ENCODE data around the gene ARHGAP27. TPM values are rescaled to one million over a fixed set of nuclear protein-coding genes. Genes with fewer than 3 reads are reported as not detected.

ARHGAP27 gene
- total RNA-seq, 1 donor from 2014 or later, result 1.0 TPM

DNA sequence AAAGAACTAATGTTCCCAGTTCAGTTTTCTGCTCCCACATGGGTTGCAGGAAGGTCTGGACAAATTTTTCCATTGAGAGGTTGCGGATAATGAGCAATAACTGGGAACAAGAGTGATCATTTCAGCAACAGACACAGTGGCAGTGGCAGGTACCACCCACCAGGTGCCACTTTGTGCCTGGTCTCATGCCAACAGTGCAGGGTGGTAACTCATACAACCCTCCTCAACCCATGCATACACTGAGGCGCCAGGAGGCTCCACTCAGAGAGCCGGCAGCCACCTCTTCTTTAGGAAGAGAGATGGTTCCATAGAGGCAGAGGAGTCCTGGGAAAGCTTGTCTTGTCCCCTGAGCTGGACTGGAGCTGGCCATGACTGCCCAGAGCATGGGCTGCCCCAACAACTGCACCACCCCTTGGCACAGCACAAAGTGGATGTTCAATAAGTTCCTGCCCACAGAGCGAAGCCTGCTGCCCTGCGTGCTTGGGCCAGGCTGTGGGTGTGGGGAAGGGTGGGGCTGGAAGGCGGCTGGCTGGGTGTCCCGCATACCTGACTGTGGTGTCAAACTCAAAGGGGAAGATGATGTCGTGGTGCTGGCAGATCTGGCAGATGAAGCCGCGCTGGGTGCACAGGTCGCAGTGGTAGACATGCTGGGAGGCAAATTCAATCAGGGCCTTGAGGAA is 6.4 kb upstream of the ARHGAP27 start:
- Histone ChIP-seq H3K4me2 (no peak overlapping the region), H3F3A (ENCODE audit: low read depth) (no peaks in the 10 kb centered on the region), H2AFZ (replicated peaks) (no peak overlapping the region), H3K4me3 (no peak overlapping the region), H4K20me1 (ENCODE audit: low read depth) (peaks cover 6% of the 10 kb centered on the region), H3K36me3 (no peaks in the 10 kb centered on the region), H3K79me2 (ENCODE audit: low read depth) (no peaks in the 10 kb centered on the region), H3K27me3 (peaks cover 6% of the 10 kb centered on the region), H3K27ac (no peak overlapping the region), H3K4me1 (peaks cover 6% of the 10 kb centered on the region), H3K9ac (no peak overlapping the region), H3K9me3 (ENCODE audit: low read depth) (no peaks in the 10 kb centered on the region)
- H3K27ac Mint-ChIP-seq, result no peak overlapping the region
- no peaks in the 10 kb centered on the region for H3K9me3 Mint-ChIP-seq
- DNase-seq (ENCODE audit: low spot score), result no peak
- peaks cover 8% of the 10 kb centered on the region for H3K27me3 Mint-ChIP-seq (ENCODE audit: insufficient read depth, low read depth)
- no peak overlapping the region for H3K4me3 Mint-ChIP-seq
- TF ChIP-seq, protein P1, sequence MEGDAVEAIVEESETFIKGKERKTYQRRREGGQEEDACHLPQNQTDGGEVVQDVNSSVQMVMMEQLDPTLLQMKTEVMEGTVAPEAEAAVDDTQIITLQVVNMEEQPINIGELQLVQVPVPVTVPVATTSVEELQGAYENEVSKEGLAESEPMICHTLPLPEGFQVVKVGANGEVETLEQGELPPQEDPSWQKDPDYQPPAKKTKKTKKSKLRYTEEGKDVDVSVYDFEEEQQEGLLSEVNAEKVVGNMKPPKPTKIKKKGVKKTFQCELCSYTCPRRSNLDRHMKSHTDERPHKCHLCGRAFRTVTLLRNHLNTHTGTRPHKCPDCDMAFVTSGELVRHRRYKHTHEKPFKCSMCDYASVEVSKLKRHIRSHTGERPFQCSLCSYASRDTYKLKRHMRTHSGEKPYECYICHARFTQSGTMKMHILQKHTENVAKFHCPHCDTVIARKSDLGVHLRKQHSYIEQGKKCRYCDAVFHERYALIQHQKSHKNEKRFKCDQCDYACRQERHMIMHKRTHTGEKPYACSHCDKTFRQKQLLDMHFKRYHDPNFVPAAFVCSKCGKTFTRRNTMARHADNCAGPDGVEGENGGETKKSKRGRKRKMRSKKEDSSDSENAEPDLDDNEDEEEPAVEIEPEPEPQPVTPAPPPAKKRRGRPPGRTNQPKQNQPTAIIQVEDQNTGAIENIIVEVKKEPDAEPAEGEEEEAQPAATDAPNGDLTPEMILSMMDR (IDR thresholded peaks at IDR 0.05), result no peak
- no peak for TF ChIP-seq EZH2phosphoT487 (IDR thresholded peaks at IDR 0.05)
- no peak for TF ChIP-seq EZH2 (IDR thresholded peaks at IDR 0.05)
- no peaks in the 10 kb centered on the region for H3K4me1 Mint-ChIP-seq
- H3K36me3 Mint-ChIP-seq, result no peaks in the 10 kb centered on the region

DNA sequence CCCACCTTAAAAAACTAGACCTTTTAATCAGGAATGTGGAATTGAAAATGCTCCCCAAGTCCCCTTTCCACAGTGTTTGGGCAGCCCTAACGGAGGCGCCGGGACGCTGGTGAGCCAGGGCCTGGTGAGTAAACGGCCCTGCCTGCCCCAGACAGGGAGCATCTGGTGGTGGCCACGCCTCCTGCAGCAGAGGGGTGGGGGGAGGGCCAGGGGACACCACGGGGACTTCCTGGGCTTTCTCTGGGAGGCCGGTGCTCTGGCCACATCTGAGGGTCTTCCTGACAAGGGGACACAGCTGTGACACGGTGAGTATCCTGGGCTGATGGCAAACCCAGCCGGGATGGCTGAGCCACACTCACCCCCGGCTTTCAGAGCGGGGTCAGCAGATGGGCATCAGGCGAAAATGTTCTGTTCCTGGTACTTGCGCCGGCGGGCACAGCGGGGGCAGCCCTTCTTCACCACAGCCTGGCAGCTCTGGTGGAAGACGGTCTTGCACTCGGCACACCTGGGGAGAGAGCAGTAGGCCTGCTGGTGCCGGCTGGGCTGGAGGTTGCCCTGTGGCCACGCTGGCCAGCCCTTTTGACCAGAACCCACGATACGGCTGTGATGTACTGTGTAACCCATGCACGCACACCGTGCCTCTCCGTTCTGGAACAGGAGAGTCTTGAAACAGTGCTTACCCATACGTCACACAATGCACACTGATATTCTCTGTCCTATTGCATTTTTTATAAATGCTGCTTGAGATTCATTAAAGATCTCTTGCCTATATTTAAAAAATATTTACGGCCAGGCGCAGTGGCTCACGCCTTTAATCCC is 5.0 kb upstream of the ARHGAP27 start:
- TF ChIP-seq EZH2phosphoT487 (IDR thresholded peaks at IDR 0.05), result no peak
- TF ChIP-seq EZH2 (IDR thresholded peaks at IDR 0.05), result no peak
- TF ChIP-seq, protein P1 (IDR thresholded peaks at IDR 0.05), result no peak
- H3K9me3 ChIP-seq (ENCODE audit: low read depth), result no peaks in the 10 kb centered on the region
- H3K79me2 ChIP-seq (ENCODE audit: low read depth), result no peaks in the 10 kb centered on the region
- no peak overlapping the region for H3K4me3 ChIP-seq
- H2AFZ ChIP-seq (replicated peaks), result no peak overlapping the region
- no peak overlapping the region for H3K9ac ChIP-seq
- H3K36me3 Mint-ChIP-seq, result no peaks in the 10 kb centered on the region
- peaks cover 3% of the 10 kb centered on the region for H3F3A ChIP-seq (ENCODE audit: low read depth)
- no peaks in the 10 kb centered on the region for H3K9me3 Mint-ChIP-seq
- no peak overlapping the region for H3K27ac ChIP-seq
- no peak overlapping the region for H3K4me3 Mint-ChIP-seq
- peaks cover 20% of the 10 kb centered on the region for H3K27me3 ChIP-seq
- H3K4me2 ChIP-seq, result no peak overlapping the region
- H3K36me3 ChIP-seq, result no peaks in the 10 kb centered on the region
- H3K4me1 Mint-ChIP-seq, result no peaks in the 10 kb centered on the region
- peaks cover 6% of the 10 kb centered on the region for H3K4me1 ChIP-seq
- H3K27ac Mint-ChIP-seq, result no peak overlapping the region
- H4K20me1 ChIP-seq (ENCODE audit: low read depth), result peaks cover 6% of the 10 kb centered on the region
- peaks cover 15% of the 10 kb centered on the region for H3K27me3 Mint-ChIP-seq (ENCODE audit: insufficient read depth, low read depth)
- no peak for DNase-seq (ENCODE audit: low spot score)

DNA sequence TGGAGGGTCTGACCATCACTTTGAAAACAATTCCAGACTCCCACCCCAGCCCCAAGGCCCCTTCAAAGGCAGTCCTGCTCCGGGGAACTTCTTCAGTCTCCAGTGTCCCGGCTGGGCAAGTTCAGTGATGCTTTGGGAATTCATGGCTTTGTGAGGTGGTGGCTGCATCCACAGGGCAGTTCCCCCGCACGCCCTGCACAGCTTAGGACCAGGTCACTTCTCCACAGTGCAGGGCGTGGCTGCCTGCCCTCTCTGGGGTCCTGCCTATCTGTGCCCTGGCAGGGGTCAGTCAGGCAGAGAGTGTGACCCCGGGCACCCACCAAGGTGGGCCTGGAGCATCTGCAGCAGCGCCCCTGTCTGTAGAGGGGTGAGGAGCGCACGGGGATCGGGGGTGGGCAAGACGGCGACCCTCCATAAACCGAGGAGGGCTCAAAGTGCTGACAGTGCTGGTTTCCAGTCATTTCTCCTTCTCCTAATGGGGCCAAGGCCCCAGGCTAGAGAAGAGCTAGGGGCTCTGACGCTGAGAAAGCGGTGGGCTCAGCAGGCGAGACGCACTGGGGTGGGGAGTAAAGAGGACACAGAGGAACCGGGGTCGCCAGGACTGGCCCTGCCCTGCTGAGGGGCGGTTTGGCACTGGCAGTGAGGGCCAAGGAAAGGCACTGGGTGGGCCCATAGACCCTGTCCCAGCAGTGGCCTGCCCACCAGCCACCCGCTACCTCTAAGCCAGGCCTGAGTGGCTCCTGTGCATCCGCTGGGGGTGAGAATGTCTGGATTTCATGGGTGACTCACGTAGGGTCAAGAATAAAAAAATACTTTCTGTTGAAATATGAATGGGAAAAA is 4.2 kb upstream of the ARHGAP27 start:
- peaks cover 6% of the 10 kb centered on the region for H4K20me1 ChIP-seq (ENCODE audit: low read depth)
- no peaks in the 10 kb centered on the region for H3K79me2 ChIP-seq (ENCODE audit: low read depth)
- no peak overlapping the region for H3K4me3 ChIP-seq
- no peak overlapping the region for H2AFZ ChIP-seq (replicated peaks)
- no peak overlapping the region for H3K4me2 ChIP-seq
- Mint-ChIP-seq H3K9me3 (no peaks in the 10 kb centered on the region), H3K27ac (no peak overlapping the region), H3K4me1 (no peaks in the 10 kb centered on the region), H3K4me3 (no peak overlapping the region), H3K27me3 (ENCODE audit: insufficient read depth, low read depth) (peaks cover 17% of the 10 kb centered on the region), H3K36me3 (no peaks in the 10 kb centered on the region)
- peaks cover 6% of the 10 kb centered on the region for H3K4me1 ChIP-seq
- no peaks in the 10 kb centered on the region for H3K36me3 ChIP-seq
- no peak overlapping the region for H3K27ac ChIP-seq
- TF ChIP-seq EZH2phosphoT487 (IDR thresholded peaks at IDR 0.05), result no peak
- TF ChIP-seq, protein P1 (IDR thresholded peaks at IDR 0.05), result no peak
- TF ChIP-seq EZH2 (IDR thresholded peaks at IDR 0.05), result no peak
- H3K9me3 ChIP-seq (ENCODE audit: low read depth), result no peaks in the 10 kb centered on the region
- H3F3A ChIP-seq (ENCODE audit: low read depth), result peaks cover 3% of the 10 kb centered on the region
- H3K27me3 ChIP-seq, result peaks cover 28% of the 10 kb centered on the region
- H3K9ac ChIP-seq, result no peak overlapping the region
- DNase-seq (ENCODE audit: low spot score), result no peak
